IMR-90 (cell line): Measurements from ENCODE around the gene MAP3K3. TPM values are rescaled to one million over a fixed set of nuclear protein-coding genes. Genes with fewer than 3 reads are reported as not detected.

Source experiments
- ATAC-seq: fragments of 200-7000 bp; cut with Tn5 transposase; 2 replicates; pipeline ENCODE4 v1.9.1; 2020; ENCODE audit warnings: low read depth, mild to moderate bottlenecking, moderate library complexity
- BruUV-seq: library from RNA; stranded (reverse); fragments of 400-500 nt; replicated peaks from 2 replicates; lab custom pipeline; 2021; lab: Mats Ljungman, UMichigan
- CTCF ChIA-PET: fragments of 300-600 bp; formaldehyde crosslinking; extraction: SDS; loops from one replicate; lab custom pipeline; 2021; ENCODE audit warnings: antibody characterized with exemption; lab: Yijun Ruan, JAX
- POLR2A ChIA-PET: fragments of 300-600 bp; sonication (Branson Sonifier 250); formaldehyde crosslinking; loops from one replicate; lab custom pipeline; 2022; ENCODE audit warnings: antibody characterized with exemption; ENCODE audit not compliant: unreplicated experiment; lab: Charles Lee
- DNase-seq: peaks from one replicate; pipeline ENCODE4 v3.0.0; 2013
- H2AFZ ChIP-seq: replicated peaks from 2 replicates; pipeline ENCODE3; 2013; ENCODE audit warnings: low read length, mild to moderate bottlenecking; ENCODE audit not compliant: poor library complexity
- H2AK5ac ChIP-seq: 2 replicates; pipeline ENCODE4 v1.6.1; 2013; ENCODE audit warnings: low read depth, low read length, inconsistent platforms
- H2AK9ac ChIP-seq: replicated peaks from 2 replicates; pipeline ENCODE3; 2013; ENCODE audit warnings: mild to moderate bottlenecking, low read depth, low read length, moderate library complexity; ENCODE audit not compliant: poor library complexity
- H2BK120ac ChIP-seq: 2 replicates; pipeline ENCODE4 v1.6.1; 2013; ENCODE audit warnings: low read depth, low read length, inconsistent platforms
- H2BK15ac ChIP-seq: 3 replicates; pipeline ENCODE4 v1.6.1; 2013; ENCODE audit warnings: low read depth, low read length, inconsistent platforms
- H2BK20ac ChIP-seq: 2 replicates; pipeline ENCODE4 v1.6.1; 2013; ENCODE audit warnings: low read depth, mild to moderate bottlenecking, inconsistent platforms, low read length, moderate library complexity
- H2BK5ac ChIP-seq: 2 replicates; pipeline ENCODE4 v1.6.1; 2013; ENCODE audit warnings: mild to moderate bottlenecking, low read depth, low read length, inconsistent platforms; ENCODE audit not compliant: poor library complexity, severe bottlenecking
- H3K14ac ChIP-seq: replicated peaks from 2 replicates; pipeline ENCODE4 v1.6.1; 2013; ENCODE audit warnings: low read depth, low read length, inconsistent platforms
- H3K18ac ChIP-seq: 2 replicates; pipeline ENCODE4 v1.6.1; 2013; ENCODE audit warnings: low read depth, low read length, control low read depth
- H3K23ac ChIP-seq: 2 replicates; pipeline ENCODE4 v1.6.1; 2013; ENCODE audit warnings: low read depth, low read length, inconsistent platforms
- H3K27ac ChIP-seq: 2 replicates; pipeline ENCODE4 v1.5.1; 2013; ENCODE audit warnings: mild to moderate bottlenecking, control low read depth, low read length; ENCODE audit not compliant: insufficient read depth
- H3K27me3 ChIP-seq: 2 replicates; pipeline ENCODE4 v1.6.1; 2013; ENCODE audit warnings: low read length; ENCODE audit not compliant: control insufficient read depth, insufficient read depth
- H3K36me3 ChIP-seq: 2 replicates; pipeline ENCODE4 v1.6.1; 2013; ENCODE audit warnings: low read length, mixed read lengths; ENCODE audit not compliant: control insufficient read depth, insufficient read depth
- H3K4ac ChIP-seq: 2 replicates; pipeline ENCODE4 v1.6.1; 2013; ENCODE audit warnings: low read depth, low read length, inconsistent platforms
- H3K4me1 ChIP-seq: 2 replicates; pipeline ENCODE4 v1.6.1; 2013; ENCODE audit warnings: low read length, mixed read lengths; ENCODE audit not compliant: control insufficient read depth, insufficient read depth
- H3K4me2 ChIP-seq: 2 replicates; pipeline ENCODE4 v1.6.1; 2013; ENCODE audit warnings: low read depth, mild to moderate bottlenecking, control low read depth, low read length, moderate library complexity
- H3K4me3 ChIP-seq: 2 replicates; pipeline ENCODE4 v1.5.1; 2013; ENCODE audit warnings: low read depth, mild to moderate bottlenecking, control low read depth, low read length, moderate library complexity; ENCODE audit not compliant: insufficient read depth
- H3K56ac ChIP-seq: 2 replicates; pipeline ENCODE4 v1.6.1; 2013; ENCODE audit warnings: low read length, inconsistent platforms; ENCODE audit not compliant: insufficient read depth; ENCODE audit errors: extremely low read depth
- H3K79me1 ChIP-seq, 2 experiments: 2 replicates each; pipeline ENCODE4 v1.6.1; 2013; ENCODE audit warnings: low read length in 2 of 2, inconsistent platforms in 1 of 2, low read depth in 1 of 2
- H3K9ac ChIP-seq: 2 replicates; pipeline ENCODE4 v1.6.1; 2013; ENCODE audit warnings: low read depth, low read length, control low read depth
- H3K9me1 ChIP-seq: 2 replicates; pipeline ENCODE4 v1.6.1; 2013; ENCODE audit warnings: low read length, inconsistent platforms; ENCODE audit not compliant: insufficient read depth
- H3K9me3 ChIP-seq: 2 replicates; pipeline ENCODE4 v1.6.1; 2013; ENCODE audit warnings: low read length; ENCODE audit not compliant: control insufficient read depth, insufficient read depth
- H4K20me1 ChIP-seq: 2 replicates; pipeline ENCODE4 v1.6.1; 2013; ENCODE audit warnings: low read length, inconsistent platforms; ENCODE audit not compliant: insufficient read depth
- H4K5ac ChIP-seq: 2 replicates; pipeline ENCODE4 v1.6.1; 2013; ENCODE audit warnings: mild to moderate bottlenecking, low read depth, low read length, control low read depth
- H4K8ac ChIP-seq, 2 experiments: 2 replicates each; pipeline ENCODE4 v1.6.1; 2013; ENCODE audit warnings: low read depth in 2 of 2, low read length in 2 of 2, control low read depth in 1 of 2, inconsistent platforms in 1 of 2
- H4K91ac ChIP-seq: 2 replicates; pipeline ENCODE4 v1.6.1; 2013; ENCODE audit warnings: low read depth, low read length, inconsistent platforms; ENCODE audit not compliant: insufficient read depth
- BHLHE40 ChIP-seq: fragments of 150-350 bp; IDR thresholded peaks from 2 replicates; pipeline ENCODE4 v1.6.1; 2016; ENCODE audit warnings: mild to moderate bottlenecking, low read depth, low read length
- RCOR1 ChIP-seq: IDR thresholded peaks from 2 replicates; pipeline ENCODE4 v1.6.1; 2012; ENCODE audit warnings: mild to moderate bottlenecking, low read length, improper control_type of control experiment; ENCODE audit not compliant: insufficient replicate concordance
- WGBS, 2 experiments: methylation state at CpG; one replicate each; pipeline versions ENCODE4 v1.1.5 to v1.1.7; 2013; ENCODE audit warnings: missing lambda C conversion rate in 2 of 2; ENCODE audit not compliant: insufficient read length in 1 of 2; ENCODE audit errors: extremely low coverage in 2 of 2; 5-methylcytosine and 5-hydroxymethylcytosine counted together
- dilution Hi-C: fragments of 300-500 bp; cut with HindIII; formaldehyde crosslinking; loops from one replicate; pipeline ENCODE4 v1.14.3; 2018; ENCODE audit warnings: low sequenced_read_pairs; ENCODE audit not compliant: unreplicated experiment
- in situ Hi-C: fragments of 300-500 bp; cut with MboI; formaldehyde crosslinking; loops from 3 replicates; pipeline ENCODE4 v1.14.3; 2019; ENCODE audit warnings: low sequenced_read_pairs, inconsistent platforms, mixed read lengths
- intact Hi-C: fragments of 100-400 bp; cut with micrococcal nuclease; formaldehyde crosslinking; loops from 2 replicates; pipeline ENCODE4 v1.10.0; 2022
- polyA plus RNA-seq, 3 experiments: library from polyadenylated mRNA; depleted of rRNA; stranded (reverse); fragments of >200 nt; gene quantifications; 2 replicates each; pipeline ENCODE4 v1.2.3, GENCODE V29; 2012; ENCODE audit warnings: low replicate concordance in 1 of 3
- total RNA-seq: library from RNA; depleted of rRNA; stranded (reverse); fragments of >200 nt; gene quantifications from 2 replicates; pipeline ENCODE4 v1.2.3, GENCODE V29; 2012

Gene MAP3K3
- total and polyA plus RNA-seq, 2 of the 4 experiments (the other 2 are of a cell fraction): 19.1 to 25.6 TPM

DNA sequence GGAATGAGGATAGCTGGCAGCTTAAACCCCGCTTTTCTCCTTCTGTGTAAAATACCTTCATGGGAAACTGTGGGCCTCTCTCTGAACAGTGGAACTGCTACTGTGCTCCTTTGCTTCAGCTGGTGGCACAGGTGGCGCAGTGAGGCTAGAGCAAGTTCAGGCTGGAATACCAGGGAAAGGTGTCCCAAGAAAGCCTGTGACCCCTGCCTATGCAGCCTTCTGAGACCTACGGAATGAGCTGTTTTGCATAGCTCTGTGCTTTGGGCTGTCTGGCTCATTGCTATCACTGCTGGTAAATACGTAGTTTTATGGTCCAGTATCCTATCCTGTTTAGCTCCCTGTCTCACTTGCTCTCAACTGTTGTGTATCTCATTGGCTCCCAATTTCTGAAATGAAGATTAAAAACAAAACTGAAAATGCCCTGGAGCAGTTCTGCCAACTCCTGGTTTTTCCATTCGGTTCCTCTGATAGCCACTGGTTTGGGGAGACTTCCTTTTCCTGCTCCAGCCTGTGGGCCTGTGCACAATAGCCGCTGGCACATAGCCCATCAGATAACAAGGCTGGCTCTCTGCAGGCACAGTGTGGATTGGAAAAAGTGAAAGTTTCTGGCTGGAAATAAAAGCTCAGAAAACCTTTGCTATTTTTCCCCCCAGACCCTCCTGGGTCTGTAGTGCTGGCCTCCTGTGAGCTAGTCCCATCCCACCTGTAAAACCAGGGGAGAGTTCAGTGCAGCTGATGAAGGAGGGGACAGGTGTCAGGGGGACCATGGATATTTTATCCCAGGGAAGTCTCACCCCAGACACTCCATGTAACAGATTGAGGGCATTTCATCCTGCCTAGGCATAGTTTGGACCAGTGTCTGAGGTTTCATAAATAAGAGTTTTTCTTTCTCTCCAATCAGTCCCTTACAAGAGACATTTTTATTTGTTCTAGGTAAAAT is 53.7 kb downstream of the MAP3K3 start:
- ATAC-seq: peak; percentile 89
- Histone ChIP-seq H2BK20ac (no peak overlapping the region), H2AK9ac (peak overlapping the region; percentile 65), H3K4me1 (peaks cover 10% of the 10 kb centered on the region), H3K4me3 (no peak overlapping the region), H3K9ac (no peak overlapping the region), H2AFZ (peak overlapping the region; percentile 44), H2BK120ac (no peak overlapping the region), H2BK15ac (no peak overlapping the region), H4K20me1 (peaks cover 3% of the 10 kb centered on the region; the same call in 1 of the 2 replicates), H3K9me1 (0 out of 2 replicates have a peak, but pooled peaks cover 4% of the 10 kb centered on the region), H2AK5ac (no peak overlapping the region; the same call in 1 of the 2 replicates), H4K8ac (peak overlapping the region in 1 of 2 experiments; percentile 55; a peak in 1 of 4 replicates), H3K23ac (no peak overlapping the region; the same call in 1 of the 2 replicates), H3K4ac (no peak overlapping the region; the same call in 1 of the 2 replicates), H3K4me2 (peak overlapping the region; percentile 5; the same call in 1 of the 2 replicates), H3K36me3 (peaks cover 4% of the 10 kb centered on the region), H3K79me1 (peaks cover 0 to 3% of the 10 kb centered on the region in 2 experiments; a peak in 1 of 4 replicates), H3K27ac (no peak overlapping the region), H3K27me3 (no peaks in the 10 kb centered on the region), H2BK5ac (no peak overlapping the region), H4K91ac (no peak overlapping the region), H3K14ac (no peak overlapping the region; the same call in 1 of the 2 replicates), H3K9me3 (no peaks in the 10 kb centered on the region), H3K18ac (no peak overlapping the region), H3K56ac (no peak overlapping the region), H4K5ac (peak overlapping the region; percentile 10; the same call in 1 of the 2 replicates)
- CTCF ChIA-PET: no interaction called here
- no TSS peak for BruUV-seq
- POLR2A ChIA-PET: no interaction called here
- in situ Hi-C loops: no loop called here
- DNase-seq: peak; percentile 83
- dilution Hi-C loops: no loop called here
- intact Hi-C loops: loop anchor here (5.0 kb wide), 1 partner anchor 49 kb away; no protein-coding TSS in a partner anchor
- peak; percentile 8; the same call in 1 of the 2 replicates for TF ChIP-seq BHLHE40
- no peak for TF ChIP-seq RCOR1
- 76% methylated on average over 4 of the region's 6 CpGs; no CpG with 5 or more reads in 1 of the 2 experiments for WGBS, 2 experiments
